NCI-H128 (cell line): ENCODE results near the gene NR4A2.
"Not testable (repeated sequence)": the region's sequence is repeated elsewhere in the genome, so short reads cannot be mapped to it uniquely, and the experiment has no call there.

ENCODE experiments used
- DNase-seq: peaks from one replicate; lab custom pipeline; 2025; ENCODE audit not compliant: unreplicated experiment; lab: John Stamatoyannopoulos, UW

Gene NR4A2

DNA sequence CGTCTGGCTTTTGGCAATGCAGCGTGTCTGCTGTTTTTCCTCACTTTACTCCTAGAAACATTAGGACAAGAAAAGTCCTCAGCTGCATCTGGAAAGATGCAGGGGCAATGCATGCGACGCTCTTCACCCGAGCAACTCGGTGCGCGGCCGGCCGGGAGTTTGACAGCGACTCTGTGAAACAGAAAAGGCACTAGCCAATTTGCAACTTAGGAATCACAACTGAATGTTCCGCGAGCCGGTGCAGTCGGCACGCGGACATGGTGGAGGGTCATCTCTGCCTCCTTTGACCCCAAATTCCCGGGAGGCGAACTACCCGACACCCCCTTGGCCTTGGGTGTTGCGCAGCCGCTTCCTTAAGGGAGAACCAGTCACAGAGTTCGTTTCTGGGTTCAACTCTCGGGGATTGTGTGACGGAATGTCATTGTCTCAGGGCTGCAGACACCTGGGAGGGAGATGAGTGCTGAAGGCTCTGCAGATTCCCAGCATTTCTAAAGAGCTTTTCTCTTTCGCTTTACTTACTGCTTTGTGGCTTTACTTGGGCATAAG is 9.8 kb downstream of the NR4A2 start:
- no peak for DNase-seq

- no peak for DNase-seq
Observed at GRCh38 chr2:156322051-156322685, 10.4 kb downstream of the NR4A2 start.

DNA sequence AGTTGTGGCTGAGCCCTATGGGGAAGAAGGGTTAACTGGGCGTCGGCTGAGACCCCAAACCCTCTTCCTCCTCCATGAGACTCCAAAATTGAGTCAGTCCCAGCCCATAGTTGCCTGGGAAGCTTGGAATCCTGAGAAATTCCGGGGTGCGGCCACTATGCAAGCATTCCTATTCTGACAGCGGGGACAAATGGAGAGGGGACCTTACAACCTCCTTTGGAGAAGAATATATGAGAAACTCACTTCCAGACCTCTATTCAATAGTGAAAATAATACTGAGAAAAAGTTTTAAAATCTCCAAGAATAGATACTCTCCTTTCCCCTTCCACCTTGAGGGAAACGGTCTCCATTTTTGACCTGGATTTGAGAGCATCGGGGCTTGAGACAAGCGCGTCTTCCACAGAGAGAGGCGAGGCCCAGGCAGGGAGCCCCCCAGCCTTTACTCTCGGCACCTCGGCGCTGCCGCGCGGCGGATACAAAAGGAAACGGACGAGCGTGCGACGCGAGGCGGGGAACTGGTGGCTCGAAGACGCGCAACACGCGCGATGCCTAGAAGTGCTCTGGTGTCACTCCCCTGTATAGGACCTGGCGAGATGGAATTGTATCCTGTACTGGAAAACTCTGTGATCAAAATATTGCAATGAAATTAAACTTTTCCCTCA is 11.1 kb downstream of the NR4A2 start:
- no peak for DNase-seq

GRCh38 chr2:156320486-156321098 is 11.9 kb downstream of the NR4A2 start:
- no peak for DNase-seq

GRCh38 chr2:156319811-156320485 is 12.6 kb downstream of the NR4A2 start:
- no peak for DNase-seq

DNA sequence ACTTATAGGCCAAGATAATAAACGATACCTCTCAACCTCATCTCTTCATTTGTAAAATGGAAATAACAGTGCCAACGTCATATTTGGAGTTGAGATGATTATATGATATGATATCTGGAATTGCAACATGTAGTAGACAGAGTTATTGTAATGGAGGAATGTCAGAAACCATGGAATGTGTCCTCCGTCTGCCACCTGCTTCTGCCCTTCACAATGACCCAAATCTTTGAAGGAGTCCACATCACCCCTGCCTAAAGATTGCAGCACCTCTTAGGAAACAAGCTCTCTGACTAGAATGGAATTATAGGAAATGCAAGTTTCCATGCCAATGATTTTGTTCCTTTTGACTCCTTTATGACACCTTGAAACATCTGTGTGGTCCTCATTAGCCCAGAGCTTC is 14.9 kb downstream of the NR4A2 start:
- DNase-seq: no peak

DNA sequence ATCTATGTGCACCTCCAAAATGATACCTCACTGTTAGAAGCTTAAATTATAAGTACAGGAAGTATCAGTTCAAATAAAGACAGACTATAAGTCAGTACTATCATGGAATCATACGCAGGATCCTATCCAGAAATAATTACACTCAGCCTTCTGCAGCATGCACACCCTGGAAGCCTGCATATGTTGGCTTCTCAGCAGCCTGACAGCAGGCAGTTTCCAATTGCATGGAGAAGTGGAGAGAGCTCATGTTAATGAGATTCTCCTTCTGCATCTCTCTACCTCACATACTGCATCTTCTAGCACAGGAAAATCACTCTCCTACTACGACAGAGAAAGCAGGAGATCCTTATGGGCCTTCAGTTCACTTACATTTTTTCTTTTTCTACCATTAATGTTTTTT is 20.5 kb downstream of the NR4A2 start:
- no peak for DNase-seq

DNA sequence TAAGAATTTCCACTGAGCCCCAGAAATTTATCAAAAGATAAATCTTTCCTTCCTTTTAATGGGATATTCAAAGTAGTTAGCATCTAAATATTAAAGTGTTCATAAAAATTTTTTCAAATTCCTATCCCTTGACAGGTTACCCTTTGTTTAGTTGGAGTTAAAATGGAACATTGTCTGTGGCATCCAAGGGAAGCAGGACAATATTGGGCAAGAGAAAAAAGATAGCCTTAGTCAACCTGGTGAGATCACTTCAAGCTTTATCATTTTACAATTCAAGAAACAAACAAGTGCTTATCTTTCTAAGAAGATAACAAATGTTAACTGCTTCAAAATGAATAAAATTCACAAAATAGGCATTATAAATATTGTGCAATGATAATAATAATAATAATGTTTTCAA is 21.7 kb downstream of the NR4A2 start:
- DNase-seq: no peak

- DNase-seq: no peak
Observed at GRCh38 chr2:156309917-156310316, 22.6 kb downstream of the NR4A2 start.

- no peak for DNase-seq
Observed at GRCh38 chr2:156309167-156309566, 23.4 kb downstream of the NR4A2 start.

DNA sequence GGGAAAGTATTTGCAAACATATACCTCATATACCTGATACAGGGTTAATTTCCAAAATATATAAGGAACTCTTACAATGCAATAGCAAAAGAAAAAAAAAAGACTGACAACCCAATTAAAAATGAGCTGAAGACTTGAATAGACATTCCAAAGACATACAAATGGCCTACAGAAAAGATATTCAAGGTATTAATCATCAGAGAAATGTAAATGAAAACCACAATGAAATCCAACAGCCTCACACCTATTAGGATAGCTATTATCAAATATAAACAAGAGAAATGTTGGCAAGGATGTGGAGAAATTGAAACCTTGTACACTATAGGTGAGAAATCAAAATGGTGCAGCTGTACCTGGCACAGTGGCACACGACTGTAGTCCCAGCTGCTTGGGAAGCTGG is 25.7 kb downstream of the NR4A2 start:
- no peak for DNase-seq

GRCh38 chr2:156305121-156305520 is 27.4 kb downstream of the NR4A2 start:
- DNase-seq: no peak

DNA sequence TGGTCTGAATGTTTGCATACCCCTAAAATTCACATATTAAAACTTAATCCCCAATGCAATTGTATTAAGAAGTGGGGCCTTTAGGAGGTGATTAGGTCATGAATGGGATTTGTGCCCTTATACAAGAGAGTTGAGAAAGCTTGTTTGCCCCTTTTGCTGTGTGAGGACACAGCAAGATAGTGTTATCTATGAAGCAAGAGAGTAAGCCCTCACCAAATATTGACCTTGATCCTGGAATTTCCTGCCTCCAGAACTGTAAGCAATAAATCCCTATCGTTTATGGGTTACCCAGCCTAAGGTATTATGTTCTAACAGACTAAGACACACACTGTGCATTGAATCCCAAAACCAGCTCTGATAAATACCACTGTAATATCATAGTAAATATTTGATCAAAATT is 32.2 kb downstream of the NR4A2 start:
- no peak for DNase-seq

DNA sequence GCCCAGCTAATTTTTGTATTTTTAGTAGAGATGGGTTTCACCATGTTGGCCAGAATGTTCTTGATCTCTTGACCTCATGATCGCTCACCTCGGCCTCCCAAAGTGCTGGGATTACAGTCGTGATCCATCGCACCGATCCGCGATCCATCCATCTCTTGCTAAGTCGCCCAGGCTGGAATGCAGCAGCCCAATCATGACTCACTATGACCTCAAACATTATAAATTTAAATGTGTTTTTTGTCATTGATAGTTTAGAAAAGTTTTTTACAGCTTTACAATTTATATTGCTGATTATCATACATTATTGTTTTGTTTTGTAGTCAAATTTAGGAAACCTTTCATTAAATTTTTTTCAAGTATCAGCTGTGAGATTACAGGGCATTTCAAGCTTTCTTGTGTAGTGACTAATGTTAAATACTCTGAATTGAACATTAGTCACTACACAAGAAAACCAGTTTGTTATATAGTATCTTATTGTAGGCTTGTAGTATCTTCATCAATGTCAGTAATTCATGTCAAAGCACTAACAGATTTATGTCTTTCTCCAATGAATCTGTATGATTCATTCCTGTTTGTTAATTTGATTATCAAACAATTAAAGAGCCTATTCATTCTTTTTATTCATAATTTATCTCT is 37.5 kb downstream of the NR4A2 start:
- DNase-seq: no peak

GRCh38 chr2:156293382-156293781 is 39.1 kb downstream of the NR4A2 start:
- not testable (repeated sequence) for DNase-seq

GRCh38 chr2:156279446-156280150 is 52.9 kb downstream of the NR4A2 start:
- no peak for DNase-seq
